Kidney (tissue), 14 donors: ENCODE results near the gene TOR3A. TPM values are rescaled to one million over a fixed set of nuclear protein-coding genes. Genes with fewer than 3 reads are reported as not detected.

ENCODE experiments used
- DNase-seq, 5 donors: peaks; one replicate each; pipeline ENCODE4 v3.0.0-alpha.2; 2013 to 2020
- FAIRE-seq: peaks from 2 replicates; lab custom pipeline; 2012; peaks lifted over from hg19 to GRCh38; lab: Jason Lieb, UNC
- H3K27ac ChIP-seq, 2 donors: one replicate each; pipeline ENCODE4 v1.7.0; 2013; ENCODE audit warnings: low read depth in 2 of 2, low read length in 2 of 2, inconsistent platforms in 1 of 2
- H3K27me3 ChIP-seq: one replicate; pipeline ENCODE4 v1.7.1; 2013; ENCODE audit warnings: low read length, inconsistent platforms; ENCODE audit not compliant: control insufficient read depth, insufficient read depth
- H3K36me3 ChIP-seq, 3 donors: one replicate each; pipeline versions ENCODE4 v1.7.0 to v1.7.1; 2013; ENCODE audit warnings: low read length in 3 of 3, control low read depth in 1 of 3, inconsistent platforms in 1 of 3; ENCODE audit not compliant: insufficient read depth in 3 of 3, control insufficient read depth in 2 of 3
- H3K4me1 ChIP-seq, 3 donors: one replicate each; pipeline versions ENCODE4 v1.7.0 to v1.7.1; 2013; ENCODE audit warnings: low read length in 3 of 3, inconsistent platforms in 1 of 3, low read depth in 1 of 3; ENCODE audit not compliant: control insufficient read depth in 2 of 3, insufficient read depth in 2 of 3
- H3K4me3 ChIP-seq, 3 donors: one replicate each; pipeline versions ENCODE4 v1.7.0 to v1.8.1; 2013; ENCODE audit warnings: low read length in 3 of 3, control low read depth in 1 of 3, inconsistent platforms in 1 of 3
- H3K9ac ChIP-seq, 3 donors: one replicate each; pipeline versions ENCODE4 v1.7.0 to v1.7.1; 2013; ENCODE audit warnings: low read length in 3 of 3, control low read depth in 1 of 3, inconsistent platforms in 1 of 3
- H3K9me3 ChIP-seq, 3 donors: one replicate each; pipeline versions ENCODE4 v1.7.0 to v1.7.1; 2013; ENCODE audit warnings: low read length in 3 of 3, control low read depth in 1 of 3, inconsistent platforms in 1 of 3; ENCODE audit not compliant: control insufficient read depth in 2 of 3, insufficient read depth in 1 of 3
- CTCF ChIP-seq: IDR thresholded peaks from 3 replicates; pipeline ENCODE4 v1.5.1; 2012; ENCODE audit warnings: mild to moderate bottlenecking, moderate library complexity, borderline replicate concordance; ENCODE audit not compliant: insufficient read depth; ENCODE audit errors: extremely low read depth
- intact Hi-C: fragments of 100-400 bp; cut with DNase I; formaldehyde crosslinking; loops from one replicate; pipeline ENCODE4 v1.11.1; 2022
- polyA plus RNA-seq: library from polyadenylated mRNA; stranded (reverse); fragments of 350-450 nt; fragmentation: Illumina TruSeq; extraction: RNeasy Lipid Tissue Mini Kit (QIAGEN cat#74804); gene quantifications from one replicate; pipeline ENCODE4 v1.2.3, GENCODE V29; 2014; ENCODE audit warnings: low read depth, low replicate concordance; ENCODE audit not compliant: insufficient read depth
- total RNA-seq: library from RNA; stranded (reverse); fragmentation: NEBNext Ultra II Directional; extraction: Animal tissue kit (Norgen Biotek cat#: 25700); gene quantifications from one replicate; pipeline ENCODE4 v1.2.1, GENCODE V29; 2021
- donor health status: control.
- donor health status: control.
- donor health status: control.
- donor health status: control.
- donor health status: control.
- donor health status: DM: yes; HTN: yes; CAD: no.
- donor health status: Normal renal cell carcinoma (clear cell type).

The TOR3A gene
- total and polyA plus RNA-seq, 2 donors from 2014 or later = 23.1 to 33.1 TPM

- Histone ChIP-seq H3K9ac (no peak overlapping the region), H3K9me3 (no peaks in the 10 kb centered on the region), H3K4me3 (no peak overlapping the region), H3K36me3 (peaks cover 0 to 16% (median 8%) of the 10 kb centered on the region in 3 donors), H3K27ac (no peak overlapping the region), H3K4me1 (no peaks in the 10 kb centered on the region), H3K27me3 (no peaks in the 10 kb centered on the region)
- DNase-seq (no peak), FAIRE-seq (no peak)
- intact Hi-C loops = no loop called here
- TF ChIP-seq CTCF = no peak
These were observed 22.9 kb downstream of the TOR3A start for GRCh38 chr1:179104611-179105250.

GRCh38 chr1:179105393-179105792, 23.5 kb downstream of the TOR3A start:
- H3K27me3 ChIP-seq = no peaks in the 10 kb centered on the region
- intact Hi-C loops = no loop called here
- no peak for TF ChIP-seq CTCF
- H3K4me1 ChIP-seq = no peaks in the 10 kb centered on the region
- no peaks in the 10 kb centered on the region for H3K9me3 ChIP-seq
- no peak for FAIRE-seq
- peak in 2 of 5 donors; percentile 25 for DNase-seq
- peaks cover 0 to 21% (median 13%) of the 10 kb centered on the region in 3 donors for H3K36me3 ChIP-seq
- H3K9ac ChIP-seq = no peak overlapping the region
- no peak overlapping the region for H3K4me3 ChIP-seq
- no peak overlapping the region for H3K27ac ChIP-seq

GRCh38 chr1:179107706-179108629, 26.1 kb downstream of the TOR3A start:
- no peaks in the 10 kb centered on the region for H3K4me1 ChIP-seq
- TF ChIP-seq CTCF = no peak
- FAIRE-seq = no peak
- H3K4me3 ChIP-seq = no peak overlapping the region
- no peaks in the 10 kb centered on the region for H3K27me3 ChIP-seq
- H3K36me3 ChIP-seq = peaks cover 0 to 24% (median 16%) of the 10 kb centered on the region in 3 donors
- H3K9me3 ChIP-seq = no peaks in the 10 kb centered on the region
- intact Hi-C loops = no loop called here
- no peak overlapping the region for H3K27ac ChIP-seq
- no peak for DNase-seq
- no peak overlapping the region for H3K9ac ChIP-seq
